Measurements from ENCODE around the gene ACTG1. TPM values are rescaled to one million over a fixed set of nuclear protein-coding genes. Genes with fewer than 3 reads are reported as not detected.
"Not testable (repeated sequence)": the region's sequence is repeated elsewhere in the genome, so short reads cannot be mapped to it uniquely, and the experiment has no call there.

Gene ACTG1
- total RNA-seq, 1 experiment from 2014 or later: 2,327 TPM

DNA sequence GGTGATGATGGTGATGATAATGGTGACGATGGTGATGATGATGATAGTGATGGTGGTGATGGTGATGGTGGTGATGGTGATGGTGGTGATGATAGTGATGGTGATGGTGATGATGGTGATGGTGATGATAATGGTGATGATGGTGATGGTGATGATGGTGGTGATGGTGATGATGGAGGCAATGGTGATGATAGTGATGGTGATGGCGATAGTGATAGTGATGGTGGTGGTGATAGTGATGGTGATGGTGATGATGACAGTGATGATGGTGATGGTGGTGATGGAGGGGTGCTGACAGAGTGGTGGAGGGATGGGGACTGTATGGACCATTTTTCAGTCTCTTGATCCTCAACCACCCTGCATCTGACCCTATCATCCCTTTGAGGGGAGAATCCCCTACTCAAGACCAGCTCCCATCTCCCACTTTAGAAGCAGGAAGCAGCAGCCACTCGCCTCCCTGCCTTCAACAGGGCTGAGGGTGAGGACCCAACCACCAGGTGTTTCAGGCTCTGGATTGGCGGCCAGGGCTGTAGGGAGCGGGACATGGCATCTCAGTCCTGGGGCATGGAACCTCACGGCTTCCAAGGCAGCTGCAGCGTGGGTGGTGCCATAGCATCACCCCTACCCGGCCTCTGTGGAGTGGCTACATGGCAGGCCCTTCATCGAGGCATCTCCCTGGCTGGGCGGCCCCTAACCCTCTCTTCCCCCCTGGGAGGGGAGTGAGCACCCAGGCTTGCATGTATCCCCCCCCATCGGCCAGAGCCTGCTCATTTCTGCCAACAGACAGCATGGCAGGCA lies 20.1 kb upstream of the ACTG1 start:
- no peak for DNase-seq
- intact Hi-C loops (cut with micrococcal nuclease; ENCODE audit: unreplicated experiment): no loop called here
- H3K4me1 Mint-ChIP-seq (ENCODE audit: low read depth, unreplicated experiment): peaks cover 1% of the 10 kb centered on the region
- BruUV-seq (replicated peaks): no TSS peak
- CTCF ChIA-PET: no interaction called here
- H3K4me3 Mint-ChIP-seq (ENCODE audit: low read depth, unreplicated experiment): no peak overlapping the region
- no peak overlapping the region for H3K27ac Mint-ChIP-seq (ENCODE audit: unreplicated experiment)
- H3K9me3 Mint-ChIP-seq (ENCODE audit: low read depth, unreplicated experiment): no peaks in the 10 kb centered on the region
- H3K36me3 Mint-ChIP-seq (ENCODE audit: insufficient read depth, unreplicated experiment): peaks cover 25% of the 10 kb centered on the region
- peaks cover 32% of the 10 kb centered on the region for H3K27me3 Mint-ChIP-seq (ENCODE audit: unreplicated experiment)
- TF ChIP-seq, protein P1, sequence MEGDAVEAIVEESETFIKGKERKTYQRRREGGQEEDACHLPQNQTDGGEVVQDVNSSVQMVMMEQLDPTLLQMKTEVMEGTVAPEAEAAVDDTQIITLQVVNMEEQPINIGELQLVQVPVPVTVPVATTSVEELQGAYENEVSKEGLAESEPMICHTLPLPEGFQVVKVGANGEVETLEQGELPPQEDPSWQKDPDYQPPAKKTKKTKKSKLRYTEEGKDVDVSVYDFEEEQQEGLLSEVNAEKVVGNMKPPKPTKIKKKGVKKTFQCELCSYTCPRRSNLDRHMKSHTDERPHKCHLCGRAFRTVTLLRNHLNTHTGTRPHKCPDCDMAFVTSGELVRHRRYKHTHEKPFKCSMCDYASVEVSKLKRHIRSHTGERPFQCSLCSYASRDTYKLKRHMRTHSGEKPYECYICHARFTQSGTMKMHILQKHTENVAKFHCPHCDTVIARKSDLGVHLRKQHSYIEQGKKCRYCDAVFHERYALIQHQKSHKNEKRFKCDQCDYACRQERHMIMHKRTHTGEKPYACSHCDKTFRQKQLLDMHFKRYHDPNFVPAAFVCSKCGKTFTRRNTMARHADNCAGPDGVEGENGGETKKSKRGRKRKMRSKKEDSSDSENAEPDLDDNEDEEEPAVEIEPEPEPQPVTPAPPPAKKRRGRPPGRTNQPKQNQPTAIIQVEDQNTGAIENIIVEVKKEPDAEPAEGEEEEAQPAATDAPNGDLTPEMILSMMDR (IDR thresholded peaks at IDR 0.05; ENCODE audit: unreplicated experiment): no peak

DNA sequence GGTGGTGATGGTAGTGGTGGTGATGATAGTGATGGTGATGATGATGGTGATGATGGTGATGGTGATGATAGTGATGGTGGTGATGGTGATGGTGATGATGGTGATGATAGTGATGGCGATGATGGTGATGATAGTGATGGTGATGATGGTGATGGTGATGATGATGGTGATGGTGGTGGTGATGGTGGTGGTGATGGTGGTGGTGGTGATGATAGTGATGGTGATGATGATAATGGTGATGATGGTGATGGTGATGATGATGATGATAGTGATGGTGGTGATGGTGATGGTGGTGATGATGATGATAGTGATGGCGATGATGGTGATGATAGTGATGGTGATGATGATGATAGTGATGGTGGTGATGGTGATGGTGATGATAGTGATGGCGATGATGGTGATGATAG lies 19.4 kb upstream of the ACTG1 start:
- DNase-seq; H3K4me1 Mint-ChIP-seq (ENCODE audit: low read depth, unreplicated experiment); intact Hi-C loops (cut with micrococcal nuclease; ENCODE audit: unreplicated experiment); H3K27ac Mint-ChIP-seq (ENCODE audit: unreplicated experiment); BruUV-seq (replicated peaks); H3K9me3 Mint-ChIP-seq (ENCODE audit: low read depth, unreplicated experiment); CTCF ChIA-PET; H3K4me3 Mint-ChIP-seq (ENCODE audit: low read depth, unreplicated experiment): not testable (repeated sequence)
- H3K27me3 Mint-ChIP-seq (ENCODE audit: unreplicated experiment): peaks cover 39% of the 10 kb centered on the region
- peaks cover 25% of the 10 kb centered on the region for H3K36me3 Mint-ChIP-seq (ENCODE audit: insufficient read depth, unreplicated experiment)

DNA sequence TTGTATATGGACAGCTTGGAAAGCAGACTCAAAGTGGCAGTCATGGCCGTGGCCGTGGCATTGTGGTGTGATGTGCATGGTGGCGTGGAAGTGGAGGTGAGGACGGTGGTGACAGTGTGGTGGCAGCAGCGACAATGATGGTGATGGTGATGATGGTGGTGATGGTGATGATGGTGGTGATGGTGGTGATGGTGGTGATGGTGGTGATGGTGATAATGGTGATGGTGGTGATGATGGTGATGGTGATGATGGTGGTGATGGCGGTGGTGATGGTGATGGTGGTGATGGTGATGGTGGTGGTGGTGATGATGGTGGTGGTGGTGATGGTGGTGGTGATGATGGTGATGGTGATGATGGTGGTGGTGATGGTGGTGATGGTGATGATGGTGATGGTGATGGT lies 18.4 kb upstream of the ACTG1 start:
- H3K4me3 Mint-ChIP-seq (ENCODE audit: low read depth, unreplicated experiment); DNase-seq; H3K4me1 Mint-ChIP-seq (ENCODE audit: low read depth, unreplicated experiment); H3K9me3 Mint-ChIP-seq (ENCODE audit: low read depth, unreplicated experiment); CTCF ChIA-PET; intact Hi-C loops (cut with micrococcal nuclease; ENCODE audit: unreplicated experiment); BruUV-seq (replicated peaks); H3K27ac Mint-ChIP-seq (ENCODE audit: unreplicated experiment): not testable (repeated sequence)
- peaks cover 48% of the 10 kb centered on the region for H3K27me3 Mint-ChIP-seq (ENCODE audit: unreplicated experiment)
- peaks cover 30% of the 10 kb centered on the region for H3K36me3 Mint-ChIP-seq (ENCODE audit: insufficient read depth, unreplicated experiment)

DNA sequence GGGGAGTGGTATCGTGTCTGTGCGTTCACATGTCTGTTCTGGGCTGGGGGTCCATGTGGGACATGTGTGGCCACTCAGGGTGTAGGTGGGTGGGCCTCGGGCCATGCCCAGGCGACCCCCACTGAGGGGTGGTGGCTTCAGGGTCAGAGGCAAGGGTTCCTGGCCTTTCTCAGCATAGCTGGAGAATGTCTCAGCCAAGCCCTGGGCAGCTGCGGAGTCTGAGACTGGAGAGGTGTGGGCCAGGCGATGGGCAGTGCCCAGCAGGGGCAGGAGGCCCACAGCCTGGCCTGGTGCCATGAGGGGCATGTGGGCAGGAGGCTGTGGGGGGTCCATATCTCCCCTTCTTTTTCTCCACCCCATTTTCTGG lies 16.8 kb upstream of the ACTG1 start:
- H3K4me1 Mint-ChIP-seq (ENCODE audit: low read depth, unreplicated experiment): no peaks in the 10 kb centered on the region
- CTCF ChIA-PET: no interaction called here
- H3K27ac Mint-ChIP-seq (ENCODE audit: unreplicated experiment): no peak overlapping the region
- intact Hi-C loops (cut with micrococcal nuclease; ENCODE audit: unreplicated experiment): no loop called here
- H3K27me3 Mint-ChIP-seq (ENCODE audit: unreplicated experiment): peaks cover 47% of the 10 kb centered on the region
- DNase-seq: no peak
- no peaks in the 10 kb centered on the region for H3K9me3 Mint-ChIP-seq (ENCODE audit: low read depth, unreplicated experiment)
- no peak overlapping the region for H3K4me3 Mint-ChIP-seq (ENCODE audit: low read depth, unreplicated experiment)
- no TSS peak for BruUV-seq (replicated peaks)
- TF ChIP-seq, protein P1 (IDR thresholded peaks at IDR 0.05; ENCODE audit: unreplicated experiment): no peak
- peaks cover 27% of the 10 kb centered on the region for H3K36me3 Mint-ChIP-seq (ENCODE audit: insufficient read depth, unreplicated experiment)

DNA sequence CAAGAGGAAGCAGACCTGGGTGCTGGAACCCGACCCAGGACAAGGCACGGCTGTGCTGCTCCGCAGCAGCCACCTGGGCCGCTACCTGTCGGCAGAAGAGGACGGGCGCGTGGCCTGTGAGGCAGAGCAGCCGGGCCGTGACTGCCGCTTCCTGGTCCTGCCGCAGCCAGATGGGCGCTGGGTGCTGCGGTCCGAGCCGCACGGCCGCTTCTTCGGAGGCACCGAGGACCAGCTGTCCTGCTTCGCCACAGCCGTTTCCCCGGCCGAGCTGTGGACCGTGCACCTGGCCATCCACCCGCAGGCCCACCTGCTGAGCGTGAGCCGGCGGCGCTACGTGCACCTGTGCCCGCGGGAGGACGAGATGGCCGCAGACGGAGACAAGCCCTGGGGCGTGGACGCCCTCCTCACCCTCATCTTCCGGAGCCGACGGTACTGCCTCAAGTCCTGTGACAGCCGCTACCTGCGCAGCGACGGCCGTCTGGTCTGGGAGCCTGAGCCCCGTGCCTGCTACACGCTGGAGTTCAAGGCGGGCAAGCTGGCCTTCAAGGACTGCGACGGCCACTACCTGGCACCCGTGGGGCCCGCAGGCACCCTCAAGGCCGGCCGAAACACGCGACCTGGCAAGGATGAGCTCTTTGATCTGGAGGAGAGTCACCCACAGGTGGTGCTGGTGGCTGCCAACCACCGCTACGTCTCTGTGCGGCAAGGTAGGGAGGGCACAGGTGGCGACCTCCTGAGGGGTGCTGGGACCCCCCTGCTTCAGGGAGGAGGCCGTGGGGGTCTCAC lies 16.2 kb upstream of the ACTG1 start:
- no peak for DNase-seq
- CTCF ChIA-PET: no interaction called here
- Mint-ChIP-seq H3K9me3 (ENCODE audit: low read depth, unreplicated experiment) (no peaks in the 10 kb centered on the region), H3K27me3 (ENCODE audit: unreplicated experiment) (peaks cover 50% of the 10 kb centered on the region), H3K36me3 (ENCODE audit: insufficient read depth, unreplicated experiment) (peaks cover 27% of the 10 kb centered on the region), H3K4me1 (ENCODE audit: low read depth, unreplicated experiment) (no peaks in the 10 kb centered on the region), H3K4me3 (ENCODE audit: low read depth, unreplicated experiment) (no peak overlapping the region), H3K27ac (ENCODE audit: unreplicated experiment) (no peak overlapping the region)
- no TSS peak for BruUV-seq (replicated peaks)
- intact Hi-C loops (cut with micrococcal nuclease; ENCODE audit: unreplicated experiment): no loop called here
- TF ChIP-seq, protein P1 (IDR thresholded peaks at IDR 0.05; ENCODE audit: unreplicated experiment): no peak

Data from Calu3 (cell line).